ENCODE measurements around the gene PEPD. TPM values are rescaled to one million over a fixed set of nuclear protein-coding genes. Genes with fewer than 3 reads are reported as not detected.

PEPD gene
- total RNA-seq, 1 donor from 2014 or later: 112 TPM

DNA sequence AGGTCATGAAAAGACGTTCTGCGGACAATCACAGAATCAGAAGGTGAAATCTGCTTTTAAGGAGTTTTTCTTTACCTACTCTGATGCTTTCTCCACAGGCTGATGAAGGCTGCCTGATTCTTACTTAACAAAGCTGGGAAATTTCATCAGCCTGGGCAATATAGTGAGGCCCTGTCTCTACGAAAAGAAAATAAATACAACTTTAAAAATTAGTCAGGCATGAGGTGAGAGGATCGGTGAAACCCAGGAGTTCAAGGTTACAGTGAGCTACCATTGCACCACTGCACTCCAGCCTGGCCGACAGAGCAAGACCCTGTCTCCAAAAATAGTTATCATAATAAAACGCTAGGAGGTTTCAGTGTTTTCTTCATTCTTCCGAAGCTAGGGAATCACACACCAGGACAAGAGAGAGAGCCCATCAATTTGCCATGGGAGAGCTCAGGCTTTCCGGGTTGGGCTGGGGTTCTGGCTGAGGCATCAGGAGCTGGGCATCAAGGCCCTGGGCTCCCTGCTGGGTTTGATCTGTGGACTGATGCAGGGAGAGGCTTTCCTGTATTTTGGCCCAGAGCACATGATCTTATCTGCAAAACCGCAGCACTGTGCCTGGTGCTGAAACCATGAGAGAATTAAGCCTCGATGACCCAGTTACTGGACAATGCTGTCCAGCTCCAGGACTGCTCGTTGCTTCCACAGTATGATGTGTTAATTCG lies 173.1 kb downstream of the PEPD start:
- Histone ChIP-seq H3K36me3 (no peaks in the 10 kb centered on the region), H3K9me3 (no peaks in the 10 kb centered on the region), H3K4me3 (no peak overlapping the region), H3K27ac (no peak overlapping the region), H3K4me1 (no peaks in the 10 kb centered on the region), H3K27me3 (no peaks in the 10 kb centered on the region)
- no peak for DNase-seq (ENCODE audit: low spot score in 2 of 2)
- TF ChIP-seq CTCF (IDR thresholded peaks at IDR 0.05): no peak
- intact Hi-C loops (cut with DNase I): no loop called here

GRCh38 chr19:33347300-33347699 lies 174.3 kb downstream of the PEPD start:
- Histone ChIP-seq H3K9me3 (no peaks in the 10 kb centered on the region), H3K4me1 (no peaks in the 10 kb centered on the region), H3K36me3 (no peaks in the 10 kb centered on the region), H3K27me3 (no peaks in the 10 kb centered on the region), H3K27ac (no peak overlapping the region), H3K4me3 (no peak overlapping the region)
- intact Hi-C loops (cut with DNase I): no loop called here
- no peak for TF ChIP-seq CTCF (IDR thresholded peaks at IDR 0.05)
- no peak for DNase-seq (ENCODE audit: low spot score in 2 of 2)

DNA sequence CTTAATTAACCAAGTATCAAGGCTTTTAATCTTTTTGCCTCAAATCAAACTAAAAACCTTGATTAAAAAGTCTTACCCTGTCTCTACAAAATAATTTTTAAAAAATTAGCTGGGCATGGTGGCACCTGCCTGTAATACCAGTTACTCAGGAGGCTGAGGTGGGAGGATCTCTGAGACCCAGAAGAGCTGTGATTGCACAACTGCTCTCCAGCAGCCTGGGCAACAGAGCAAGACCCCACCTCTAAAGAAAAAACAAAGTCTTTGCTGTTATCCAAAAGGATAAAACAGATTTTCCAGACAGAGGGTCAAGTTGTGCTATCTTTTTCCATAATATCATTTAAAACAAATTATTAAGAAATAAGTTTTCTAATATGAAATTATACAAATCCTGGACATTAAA lies 174.9 kb downstream of the PEPD start:
- no peak for TF ChIP-seq CTCF (IDR thresholded peaks at IDR 0.05)
- Histone ChIP-seq H3K36me3 (no peaks in the 10 kb centered on the region), H3K27me3 (no peaks in the 10 kb centered on the region), H3K9me3 (no peaks in the 10 kb centered on the region), H3K4me3 (no peak overlapping the region), H3K27ac (no peak overlapping the region), H3K4me1 (no peaks in the 10 kb centered on the region)
- intact Hi-C loops (cut with DNase I): no loop called here
- no peak for DNase-seq (ENCODE audit: low spot score in 2 of 2)

DNA sequence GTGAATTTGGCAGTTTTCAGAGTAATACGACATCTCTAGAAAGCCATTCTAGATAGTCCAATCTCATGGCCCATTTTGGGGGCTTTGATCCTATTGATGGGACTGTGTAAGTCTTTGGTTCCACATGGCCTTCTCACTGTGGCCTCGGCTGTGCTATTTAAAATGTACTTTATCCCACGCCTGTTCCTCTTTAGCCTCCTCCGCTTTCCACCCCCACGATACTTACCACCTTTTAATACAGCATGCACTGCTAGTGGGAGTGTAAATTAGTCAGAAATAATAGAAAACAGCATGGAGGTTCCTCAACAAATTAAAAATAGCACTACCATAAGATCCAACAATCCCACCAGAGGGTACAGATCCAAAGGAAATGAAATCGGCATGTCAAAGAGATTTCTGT lies 176.4 kb downstream of the PEPD start:
- Histone ChIP-seq H3K4me3 (no peak overlapping the region), H3K27me3 (no peaks in the 10 kb centered on the region), H3K36me3 (no peaks in the 10 kb centered on the region), H3K27ac (no peak overlapping the region), H3K4me1 (no peaks in the 10 kb centered on the region), H3K9me3 (no peaks in the 10 kb centered on the region)
- TF ChIP-seq CTCF (IDR thresholded peaks at IDR 0.05): no peak
- DNase-seq (ENCODE audit: low spot score in 2 of 2): no peak
- intact Hi-C loops (cut with DNase I): no loop called here

- Histone ChIP-seq H3K36me3 (no peaks in the 10 kb centered on the region), H3K9me3 (no peaks in the 10 kb centered on the region), H3K27ac (no peak overlapping the region), H3K27me3 (no peaks in the 10 kb centered on the region), H3K4me1 (no peaks in the 10 kb centered on the region), H3K4me3 (no peak overlapping the region)
- intact Hi-C loops (cut with DNase I): no loop called here
- no peak for DNase-seq (ENCODE audit: low spot score in 2 of 2)
- no peak for TF ChIP-seq CTCF (IDR thresholded peaks at IDR 0.05)
Observed at GRCh38 chr19:33344573-33344925, 177.0 kb downstream of the PEPD start.
